Urinary bladder (tissue), 4 donors: ENCODE measurements around the gene PPP4C. TPM values are rescaled to one million over a fixed set of nuclear protein-coding genes. Genes with fewer than 3 reads are reported as not detected.
A peak's percentile ranks its signal among the peaks of the same experiment; 100 is the strongest.
"Not testable (repeated sequence)": the region's sequence is repeated elsewhere in the genome, so short reads cannot be mapped to it uniquely, and the experiment has no call there.

ENCODE experiments used
- DNase-seq: peaks from one replicate; pipeline ENCODE4 v3.0.0-alpha.2; 2015; ENCODE audit errors: extremely low spot score
- H3K27ac ChIP-seq: one replicate; pipeline ENCODE4 v1.5.1; 2013; ENCODE audit warnings: low read depth, mild to moderate bottlenecking, moderate library complexity
- H3K36me3 ChIP-seq: one replicate; pipeline ENCODE4 v1.6.1; 2013; ENCODE audit warnings: mild to moderate bottlenecking, moderate library complexity; ENCODE audit not compliant: insufficient read depth
- H3K4me1 ChIP-seq: one replicate; pipeline ENCODE4 v1.6.1; 2013; ENCODE audit warnings: mild to moderate bottlenecking, moderate library complexity; ENCODE audit not compliant: insufficient read depth
- H3K4me3 ChIP-seq: one replicate; pipeline ENCODE4 v1.5.1; 2013; ENCODE audit warnings: low read depth, low read length
- WGBS: extraction: QIAGEN DNeasy Blood & Tissue Kit; methylation state at CpG from one replicate; pipeline ENCODE4 v1.1.7; 2013; 5-methylcytosine and 5-hydroxymethylcytosine counted together
- polyA plus RNA-seq: library from polyadenylated mRNA; stranded (reverse); fragments of 200-250 nt; gene quantifications from one replicate; pipeline ENCODE4 v1.2.3, GENCODE V29; 2013
- total RNA-seq: library from RNA; depleted of rRNA; stranded (reverse); fragments of >200 nt; gene quantifications from one replicate; pipeline ENCODE4 v1.2.3, GENCODE V29; 2014
- donor health status: healthy with polysubstance abuse.
- donor health status: healthy.

The PPP4C gene
- total and polyA plus RNA-seq, 2 donors: 56.2 to 93.8 TPM

GRCh38 chr16:30113031-30113710 lies 37.4 kb downstream of the PPP4C start, which contains the start of gene GDPD3:
GDPD3 (minus strand) TSS chr16:30113537; CDS start chr16:30113478, 59 bp downstream.
- H3K27ac ChIP-seq: no peak within 1 kb of the TSS
- no peak for DNase-seq
- no peak within 1 kb of the TSS for H3K4me3 ChIP-seq
- H3K36me3 ChIP-seq: peaks cover 1% of the 10 kb centered on the region
- no peaks in the 10 kb centered on the region for H3K4me1 ChIP-seq
- 67% methylated on average over 20 of the region's 20 CpGs for WGBS

- 89% methylated on average over 20 of the region's 20 CpGs for WGBS
- Histone ChIP-seq H3K4me1 (no peaks in the 10 kb centered on the region), H3K4me3 (no peak overlapping the region), H3K36me3 (peaks cover 1% of the 10 kb centered on the region), H3K27ac (no peak overlapping the region)
- DNase-seq: no peak
These were observed 38.0 kb downstream of the PPP4C start for GRCh38 chr16:30113711-30114333.

- no peak overlapping the region for H3K27ac ChIP-seq
- peaks cover 1% of the 10 kb centered on the region for H3K36me3 ChIP-seq
- no peak for DNase-seq
- WGBS: 82% methylated on average over 11 of the region's 11 CpGs
- H3K4me3 ChIP-seq: no peak overlapping the region
- H3K4me1 ChIP-seq: no peaks in the 10 kb centered on the region
These were observed 38.6 kb downstream of the PPP4C start for GRCh38 chr16:30114411-30114810.

GRCh38 chr16:30114833-30115232 lies 39.0 kb downstream of the PPP4C start:
- H3K36me3 ChIP-seq, DNase-seq, H3K4me3 ChIP-seq, H3K4me1 ChIP-seq, H3K27ac ChIP-seq: not testable (repeated sequence)
- WGBS: 86% methylated on average over 7 of the region's 7 CpGs

- no peak overlapping the region for H3K27ac ChIP-seq
- no peaks in the 10 kb centered on the region for H3K4me1 ChIP-seq
- H3K36me3 ChIP-seq: peaks cover 1% of the 10 kb centered on the region
- no peak overlapping the region for H3K4me3 ChIP-seq
- 89% methylated on average over 7 of the region's 7 CpGs for WGBS
- DNase-seq: no peak
These were observed 39.4 kb downstream of the PPP4C start for GRCh38 chr16:30115238-30115637.

- no peaks in the 10 kb centered on the region for H3K4me1 ChIP-seq
- 86% methylated on average over 16 of the region's 16 CpGs for WGBS
- no peak overlapping the region for H3K4me3 ChIP-seq
- peaks cover 1% of the 10 kb centered on the region for H3K36me3 ChIP-seq
- H3K27ac ChIP-seq: no peak overlapping the region
- no peak for DNase-seq
These were observed 40.8 kb downstream of the PPP4C start for GRCh38 chr16:30116291-30117207.

GRCh38 chr16:30117768-30118167 lies 42.0 kb downstream of the PPP4C start:
- Histone ChIP-seq H3K27ac (no peak overlapping the region), H3K36me3 (peaks cover 1% of the 10 kb centered on the region), H3K4me3 (no peak overlapping the region), H3K4me1 (no peaks in the 10 kb centered on the region)
- no peak for DNase-seq
- 94% methylated on average over 10 of the region's 10 CpGs for WGBS

GRCh38 chr16:30119428-30119827 lies 43.6 kb downstream of the PPP4C start:
- Histone ChIP-seq H3K27ac (no peak overlapping the region), H3K36me3 (peaks cover 1% of the 10 kb centered on the region), H3K4me3 (no peak overlapping the region), H3K4me1 (no peaks in the 10 kb centered on the region)
- 89% methylated on average over 2 of the region's 2 CpGs for WGBS
- DNase-seq: no peak

GRCh38 chr16:30120340-30121105 lies 44.7 kb downstream of the PPP4C start:
- WGBS: 90% methylated on average over 3 of the region's 3 CpGs
- Histone ChIP-seq H3K27ac (no peak overlapping the region), H3K36me3 (peaks cover 1% of the 10 kb centered on the region), H3K4me3 (no peak overlapping the region), H3K4me1 (no peaks in the 10 kb centered on the region)
- DNase-seq: no peak

- DNase-seq: no peak
- WGBS: 30% methylated on average over 31 of the region's 31 CpGs
These were observed 46.2 kb downstream of the PPP4C start for GRCh38 chr16:30121741-30122571.

GRCh38 chr16:30122604-30123160 lies 46.9 kb downstream of the PPP4C start:
- under 1% methylated on average over 42 of the region's 42 CpGs for WGBS
- Histone ChIP-seq H3K36me3 (no peaks in the 10 kb centered on the region), H3K4me1 (no peaks in the 10 kb centered on the region), H3K4me3 (peak overlapping the region; percentile 95), H3K27ac (peak overlapping the region; percentile 87)
- no peak for DNase-seq

More at GRCh38 chr16:30121741-30122571, 46.2 kb downstream of the PPP4C start:
- H3K4me1 ChIP-seq: no peaks in the 10 kb centered on the region
- H3K4me3 ChIP-seq: peak overlapping the region; percentile 95
- H3K36me3 ChIP-seq: no peaks in the 10 kb centered on the region
- H3K27ac ChIP-seq: peak overlapping the region; percentile 87

- Histone ChIP-seq H3K4me1 (no peaks in the 10 kb centered on the region), H3K36me3 (no peaks in the 10 kb centered on the region), H3K4me3 (no peak overlapping the region), H3K27ac (no peak overlapping the region)
- 91% methylated on average over 4 of the region's 4 CpGs for WGBS
- DNase-seq: no peak
These were observed 49.2 kb downstream of the PPP4C start for GRCh38 chr16:30124985-30125379.
